ENCODE results near the gene RAP1A. TPM values are rescaled to one million over a fixed set of nuclear protein-coding genes. Genes with fewer than 3 reads are reported as not detected.

Gene RAP1A
- 8.4 and 11.2 TPM in 2 replicates for total RNA-seq (2014; rRNA removed; shearing (Covaris generic))
- 27.9 and 28.1 TPM in 2 replicates for polyA plus RNA-seq (2015; cell fraction: cytosol; rRNA removed)
- polyA plus RNA-seq (2015; cell fraction: nucleus; rRNA removed), result 7.0 and 11.9 TPM in 2 replicates

- peak; percentile 87 for DNase-seq (ENCODE audit: low read depth, low spot score)
- in situ Hi-C loops (cut with HindIII; ENCODE audit: low pct_unique_long_range_greater_than_20kb, low sequenced_read_pairs), result no loop called here
Observed at GRCh38 chr1:111619635-111620440, at the start of gene RAP1A. RAP1A (plus strand) TSS chr1:111619789; CDS start chr1:111691361, 71,572 bp downstream.

- in situ Hi-C loops (cut with HindIII; ENCODE audit: low pct_unique_long_range_greater_than_20kb, low sequenced_read_pairs), result no loop called here
- DNase-seq (ENCODE audit: low read depth, low spot score), result no peak
Observed at GRCh38 chr1:111569913-111570312, 49.7 kb upstream of the RAP1A start.

- DNase-seq (ENCODE audit: low read depth, low spot score), result peak; percentile 45
- in situ Hi-C loops (cut with HindIII; ENCODE audit: low pct_unique_long_range_greater_than_20kb, low sequenced_read_pairs), result no loop called here
Observed at GRCh38 chr1:111570781-111571181, 48.8 kb upstream of the RAP1A start.

DNA sequence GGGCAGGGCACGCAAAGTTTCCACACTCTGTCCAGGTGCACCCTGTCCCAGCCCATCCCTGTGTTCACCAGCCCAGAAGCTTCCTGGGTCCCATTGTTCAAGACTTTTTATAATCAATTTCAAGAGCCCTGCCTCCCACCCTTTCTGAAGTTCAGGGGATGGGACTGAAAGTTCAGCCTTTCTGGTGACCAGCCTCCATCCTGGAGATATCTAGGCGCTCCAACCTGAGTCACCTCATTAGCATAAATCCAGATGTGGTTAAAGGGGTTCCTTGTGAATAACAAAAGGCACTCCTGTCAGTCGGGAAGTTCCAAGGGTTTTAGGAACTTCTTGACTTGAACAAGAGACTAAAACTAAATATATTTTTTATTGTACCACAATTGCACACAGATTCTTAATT is 48.4 kb upstream of the RAP1A start:
- in situ Hi-C loops (cut with HindIII; ENCODE audit: low pct_unique_long_range_greater_than_20kb, low sequenced_read_pairs), result no loop called here
- DNase-seq (ENCODE audit: low read depth, low spot score), result no peak

- no peak for DNase-seq (ENCODE audit: low read depth, low spot score)
- in situ Hi-C loops (cut with HindIII; ENCODE audit: low pct_unique_long_range_greater_than_20kb, low sequenced_read_pairs), result no loop called here
Observed at GRCh38 chr1:111571987-111572386, 47.6 kb upstream of the RAP1A start.

DNA sequence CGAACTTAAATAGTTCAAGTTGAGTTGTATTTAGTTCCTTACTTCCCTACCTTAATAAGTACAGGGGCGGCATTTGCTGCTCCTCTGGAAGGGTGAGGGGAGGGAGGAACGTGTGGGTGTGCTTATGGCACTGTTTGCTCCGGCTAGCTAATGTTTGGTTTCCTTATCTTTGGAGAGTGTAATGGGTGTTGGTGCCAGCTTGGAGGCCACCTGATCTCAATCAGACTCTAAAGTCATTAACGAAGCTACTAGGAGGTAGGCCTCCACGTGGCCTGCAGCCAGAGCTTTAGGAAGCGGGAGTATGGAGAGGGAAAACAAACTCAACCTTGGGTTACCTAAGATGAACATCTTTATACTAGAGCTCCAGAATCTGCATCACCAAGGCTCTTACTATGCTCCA is 43.0 kb upstream of the RAP1A start:
- DNase-seq (ENCODE audit: low read depth, low spot score), result no peak
- in situ Hi-C loops (cut with HindIII; ENCODE audit: low pct_unique_long_range_greater_than_20kb, low sequenced_read_pairs), result no loop called here

DNA sequence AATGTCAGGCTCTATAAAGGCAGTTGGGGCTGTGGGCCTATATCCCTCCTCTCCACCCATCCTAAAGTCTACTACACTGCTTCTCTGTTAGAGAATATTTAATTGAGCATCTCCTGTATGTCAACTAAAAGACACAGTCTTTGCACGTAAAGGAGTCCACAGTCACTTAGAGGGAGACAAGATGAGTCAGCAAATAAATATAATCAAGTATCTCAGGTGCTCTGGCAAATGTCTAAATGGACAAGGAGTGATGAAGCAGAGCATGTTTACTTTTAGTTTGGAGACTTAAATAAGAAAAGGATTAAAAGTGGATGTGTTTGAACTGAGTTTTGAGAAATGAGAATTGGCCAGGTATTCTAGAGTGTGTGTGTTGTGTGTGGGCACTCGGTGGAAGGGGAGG is 41.8 kb upstream of the RAP1A start:
- in situ Hi-C loops (cut with HindIII; ENCODE audit: low pct_unique_long_range_greater_than_20kb, low sequenced_read_pairs), result no loop called here

DNA sequence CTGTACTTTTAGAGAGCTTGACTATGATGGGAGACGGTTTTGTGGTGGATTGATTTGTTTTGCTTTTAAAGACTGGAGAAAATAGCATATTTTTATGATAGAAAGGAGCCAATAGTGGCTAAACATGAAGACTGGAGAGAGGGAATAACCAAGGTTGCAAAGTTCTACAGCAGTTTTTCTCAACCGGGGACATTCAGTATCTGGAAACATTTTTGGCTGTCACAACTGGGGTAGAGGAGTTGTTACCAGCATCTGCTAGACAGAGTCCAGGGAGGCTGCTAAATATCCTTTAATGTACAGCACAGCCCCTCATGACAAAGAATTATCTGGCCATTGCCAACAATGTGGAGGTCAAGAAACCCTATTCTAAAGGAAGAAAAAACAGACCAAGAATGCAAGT is 38.4 kb upstream of the RAP1A start:
- no peak for DNase-seq (ENCODE audit: low read depth, low spot score)
- in situ Hi-C loops (cut with HindIII; ENCODE audit: low pct_unique_long_range_greater_than_20kb, low sequenced_read_pairs), result no loop called here

More for the DNA sequence above, 41.8 kb upstream of the RAP1A start:
- DNase-seq (ENCODE audit: low read depth, low spot score), result no peak

DNA sequence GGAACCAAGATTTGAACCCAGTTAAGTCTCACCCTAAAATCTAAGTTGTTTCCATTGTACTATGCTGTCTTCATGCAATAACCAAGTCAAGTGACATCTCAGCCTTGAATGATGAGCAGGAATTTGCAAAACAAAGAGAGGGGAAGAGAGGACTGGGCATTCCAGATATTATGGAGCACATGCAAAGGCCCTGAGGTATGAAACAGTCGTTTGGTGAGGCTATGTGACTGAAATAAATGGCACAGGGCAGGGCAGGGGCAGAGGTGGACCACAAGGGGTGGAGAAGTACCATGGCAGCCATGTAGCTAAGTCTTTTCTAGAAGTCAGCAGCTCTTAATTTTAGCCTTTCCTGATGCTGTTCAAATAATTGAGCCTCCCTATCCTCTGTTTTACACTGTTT is 37.6 kb upstream of the RAP1A start:
- no peak for DNase-seq (ENCODE audit: low read depth, low spot score)
- in situ Hi-C loops (cut with HindIII; ENCODE audit: low pct_unique_long_range_greater_than_20kb, low sequenced_read_pairs), result no loop called here

- in situ Hi-C loops (cut with HindIII; ENCODE audit: low pct_unique_long_range_greater_than_20kb, low sequenced_read_pairs), result no loop called here
- DNase-seq (ENCODE audit: low read depth, low spot score), result no peak
Observed at GRCh38 chr1:111582644-111583618, 36.7 kb upstream of the RAP1A start.

DNA sequence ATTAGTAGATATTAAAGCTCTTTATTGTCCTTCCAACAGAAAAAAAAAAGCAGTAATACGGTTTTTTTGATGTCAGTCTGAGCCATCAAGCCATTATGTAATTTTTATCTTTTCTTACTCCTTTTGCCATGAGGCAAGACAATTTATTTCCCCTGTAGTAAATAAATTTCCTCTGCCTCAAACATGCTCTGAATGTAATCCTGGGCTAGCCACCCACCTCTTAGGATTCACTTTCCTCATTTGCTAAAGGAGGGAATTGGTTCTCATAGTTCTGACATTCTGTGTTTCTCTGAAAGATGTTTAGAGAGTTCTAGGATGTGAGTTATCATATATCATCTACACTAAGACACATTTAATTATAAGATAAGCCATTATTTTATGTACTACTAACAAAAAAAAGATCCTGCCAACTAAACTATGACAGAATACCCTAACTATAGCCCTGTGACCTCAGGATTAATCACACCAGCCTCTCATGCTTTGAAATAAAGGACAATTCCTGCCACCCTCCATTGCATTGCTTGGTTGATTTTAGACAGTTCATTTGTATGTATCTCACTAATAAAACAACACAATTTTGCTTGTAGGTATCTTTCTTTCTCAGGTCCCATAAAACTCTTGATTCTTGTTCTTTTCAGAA is 34.0 kb upstream of the RAP1A start:
- no peak for DNase-seq (ENCODE audit: low read depth, low spot score)
- in situ Hi-C loops (cut with HindIII; ENCODE audit: low pct_unique_long_range_greater_than_20kb, low sequenced_read_pairs), result no loop called here

GRCh38 chr1:111586112-111586511 is 33.5 kb upstream of the RAP1A start:
- in situ Hi-C loops (cut with HindIII; ENCODE audit: low pct_unique_long_range_greater_than_20kb, low sequenced_read_pairs), result no loop called here
- DNase-seq (ENCODE audit: low read depth, low spot score), result no peak

DNA sequence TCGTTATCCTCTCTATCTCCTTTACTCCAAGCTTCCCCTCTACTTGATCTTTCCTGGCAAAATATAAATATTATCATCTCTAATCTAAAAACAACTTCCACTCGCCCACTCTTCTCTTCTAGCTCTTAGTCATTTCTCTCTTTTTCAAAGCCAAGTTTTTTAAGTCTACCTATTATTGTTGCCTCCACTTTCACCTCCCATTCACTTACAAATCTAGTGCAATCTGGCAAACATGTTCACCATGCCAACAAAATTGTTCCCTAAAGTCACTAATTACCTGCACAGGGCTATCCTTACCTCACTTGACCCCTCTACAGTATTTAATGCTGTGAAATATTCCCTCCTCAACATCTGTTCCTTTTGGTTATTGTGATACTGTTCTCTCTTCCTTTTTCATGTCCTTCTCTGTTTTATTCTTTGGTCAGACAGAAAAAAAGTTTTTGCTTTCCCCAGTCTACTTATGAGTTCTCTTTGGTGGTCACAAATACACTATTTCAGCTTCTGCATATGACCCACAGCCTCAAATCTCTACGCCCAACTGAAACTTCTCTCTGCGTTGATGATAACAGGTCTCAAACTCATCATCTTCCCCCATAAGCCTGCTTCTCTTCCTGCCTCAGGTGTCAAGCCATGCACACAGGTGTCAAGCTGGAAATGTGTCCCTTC is 31.9 kb upstream of the RAP1A start:
- in situ Hi-C loops (cut with HindIII; ENCODE audit: low pct_unique_long_range_greater_than_20kb, low sequenced_read_pairs), result no loop called here
- no peak for DNase-seq (ENCODE audit: low read depth, low spot score)

- no peak for DNase-seq (ENCODE audit: low read depth, low spot score)
- in situ Hi-C loops (cut with HindIII; ENCODE audit: low pct_unique_long_range_greater_than_20kb, low sequenced_read_pairs), result no loop called here
Observed at GRCh38 chr1:111591937-111592336, 27.7 kb upstream of the RAP1A start.

DNA sequence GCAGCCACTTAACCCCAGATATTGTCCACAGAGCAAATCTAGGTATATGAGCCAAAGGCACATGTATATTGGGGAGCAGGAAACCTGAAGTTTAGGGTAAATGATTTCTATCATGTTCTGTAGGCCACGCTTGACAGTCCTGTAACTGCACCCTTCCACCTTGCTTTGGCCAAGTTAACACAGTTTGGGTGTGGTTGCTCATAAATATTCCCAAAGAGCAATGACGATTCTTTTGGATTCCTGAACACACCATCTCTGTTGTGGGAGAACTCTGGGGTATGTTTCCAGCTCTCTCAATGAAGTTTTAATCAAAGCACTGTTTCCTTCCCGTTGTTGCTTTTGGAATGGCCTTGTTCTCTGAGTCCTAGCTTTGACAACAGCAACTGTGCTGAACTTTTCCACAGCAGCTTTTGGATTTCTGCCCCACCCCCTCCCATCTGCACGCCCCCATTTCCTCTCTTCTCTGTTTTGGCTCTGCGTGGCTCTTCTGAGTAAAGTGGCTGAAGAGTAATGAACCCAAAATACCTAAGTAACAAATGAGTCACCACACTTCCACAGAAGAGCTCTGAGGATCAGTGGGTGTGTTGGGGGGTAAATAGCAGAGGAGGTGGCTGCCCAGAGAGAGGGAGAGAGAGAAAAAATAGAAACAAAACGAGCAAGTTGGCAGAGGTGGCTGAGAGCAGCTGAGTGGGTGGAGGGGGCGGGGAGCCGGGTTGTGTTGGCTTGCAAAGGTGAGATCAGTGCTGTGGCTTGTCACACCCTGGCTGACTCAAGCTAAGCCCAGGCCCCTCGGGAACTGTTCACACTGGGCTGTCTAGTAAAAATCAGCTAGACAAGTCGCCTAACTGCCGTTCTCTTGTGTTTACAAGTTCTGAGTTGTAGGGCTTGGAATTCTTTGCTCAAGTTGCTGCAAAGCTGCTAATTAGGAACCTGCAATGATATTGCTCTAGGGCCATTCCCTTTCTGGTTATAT is 26.9 kb upstream of the RAP1A start:
- in situ Hi-C loops (cut with HindIII; ENCODE audit: low pct_unique_long_range_greater_than_20kb, low sequenced_read_pairs), result no loop called here
- no peak for DNase-seq (ENCODE audit: low read depth, low spot score)
